ENCODE results near the gene CERK. TPM values are rescaled to one million over a fixed set of nuclear protein-coding genes. Genes with fewer than 3 reads are reported as not detected.
A peak's percentile ranks its signal among the peaks of the same experiment; 100 is the strongest.

CERK gene
- total RNA-seq, 3 donors from 2014 or later = 41.4 to 47.3 (median 44.9) TPM

DNA sequence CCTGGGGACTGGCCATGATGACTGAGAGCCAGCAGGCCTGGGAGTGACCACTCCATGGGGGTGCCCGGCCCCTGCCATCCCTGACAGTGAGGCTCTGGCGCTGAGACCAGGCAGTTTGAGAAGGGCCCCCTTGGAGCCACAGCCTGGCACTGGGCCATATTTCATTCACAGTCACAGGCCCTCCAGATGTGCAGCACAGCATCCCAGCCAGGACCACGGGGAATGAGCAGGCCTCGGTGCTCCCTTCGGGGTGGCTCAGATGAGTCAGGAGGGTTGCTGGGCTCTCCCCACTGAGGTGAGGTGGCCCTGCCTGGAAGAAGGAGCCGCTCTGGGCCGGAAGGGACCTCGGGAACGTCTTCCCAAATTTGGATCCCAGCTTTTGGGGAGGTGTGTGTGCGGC is 64.8 kb downstream of the CERK start:
- H3K4me3 Mint-ChIP-seq = peak overlapping the region; percentile 83
- no peaks in the 10 kb centered on the region for H3K9me3 Mint-ChIP-seq
- peaks cover 6% of the 10 kb centered on the region for H3K36me3 Mint-ChIP-seq (ENCODE audit: insufficient read depth)
- DNase-seq (no peak), ATAC-seq (no peak)
- no peaks in the 10 kb centered on the region for H3K27me3 Mint-ChIP-seq (ENCODE audit: low read depth)
- H3K4me1 Mint-ChIP-seq (ENCODE audit: low read depth) = peaks cover 38% of the 10 kb centered on the region

DNA sequence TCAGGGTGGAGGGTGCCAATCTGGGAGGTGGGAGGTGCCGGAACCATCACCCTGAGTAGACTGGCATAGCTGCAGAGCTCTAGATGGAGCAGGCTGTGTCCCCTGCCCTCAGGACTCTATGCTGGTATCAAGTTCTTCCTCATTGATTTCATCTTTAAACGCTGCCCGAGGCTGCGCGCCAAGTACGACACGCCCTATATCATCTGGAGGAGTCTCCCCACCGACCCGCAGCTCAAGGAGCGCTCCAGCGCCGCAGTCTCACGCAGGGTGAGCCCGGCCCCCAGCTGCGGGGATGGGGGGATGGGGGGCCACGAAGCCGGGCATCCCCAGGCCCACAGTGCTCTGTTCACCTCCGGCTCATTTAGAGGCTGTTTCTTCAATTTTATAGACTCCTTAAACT is 65.3 kb downstream of the CERK start:
- no peaks in the 10 kb centered on the region for H3K9me3 Mint-ChIP-seq
- DNase-seq (no peak), ATAC-seq (no peak)
- peaks cover 38% of the 10 kb centered on the region for H3K4me1 Mint-ChIP-seq (ENCODE audit: low read depth)
- H3K36me3 Mint-ChIP-seq (ENCODE audit: insufficient read depth) = peaks cover 5% of the 10 kb centered on the region
- no peaks in the 10 kb centered on the region for H3K27me3 Mint-ChIP-seq (ENCODE audit: low read depth)
- no peak overlapping the region for H3K4me3 Mint-ChIP-seq

DNA sequence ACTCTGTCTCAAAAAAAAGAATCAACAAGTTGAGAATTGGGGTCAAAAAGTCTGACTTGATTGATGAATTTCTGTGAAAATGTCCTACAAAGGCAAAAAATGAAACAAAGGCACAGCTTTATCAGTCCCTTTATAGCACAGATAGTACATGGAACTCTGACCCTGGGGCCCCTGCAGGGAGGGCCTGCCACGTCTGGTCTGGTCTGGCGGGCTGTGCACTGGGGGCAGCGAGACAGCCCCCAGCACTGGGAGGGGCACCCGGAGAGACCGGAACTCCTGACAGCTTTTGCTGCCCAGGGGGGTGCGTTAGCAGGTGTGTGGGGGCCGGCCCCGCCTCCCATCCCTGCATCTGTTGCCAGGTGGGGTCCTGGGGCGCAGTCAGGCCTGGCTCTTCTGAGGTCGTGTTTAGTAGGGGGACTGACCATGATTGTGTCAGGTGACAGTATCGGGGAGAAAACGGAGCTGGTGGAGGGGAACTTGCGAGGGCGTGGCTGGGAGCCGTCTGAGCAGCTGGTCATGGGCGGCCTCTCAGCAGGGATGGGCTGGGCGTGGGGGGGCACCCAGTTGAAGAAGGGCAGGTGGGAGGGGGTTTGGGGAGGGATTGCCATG is 66.1 kb downstream of the CERK start:
- H3K4me3 Mint-ChIP-seq = no peak overlapping the region
- H3K36me3 Mint-ChIP-seq (ENCODE audit: insufficient read depth) = peaks cover 4% of the 10 kb centered on the region
- ATAC-seq = no peak
- H3K4me1 Mint-ChIP-seq (ENCODE audit: low read depth) = peaks cover 37% of the 10 kb centered on the region
- no peaks in the 10 kb centered on the region for H3K27me3 Mint-ChIP-seq (ENCODE audit: low read depth)
- no peaks in the 10 kb centered on the region for H3K9me3 Mint-ChIP-seq
- no peak for DNase-seq

DNA sequence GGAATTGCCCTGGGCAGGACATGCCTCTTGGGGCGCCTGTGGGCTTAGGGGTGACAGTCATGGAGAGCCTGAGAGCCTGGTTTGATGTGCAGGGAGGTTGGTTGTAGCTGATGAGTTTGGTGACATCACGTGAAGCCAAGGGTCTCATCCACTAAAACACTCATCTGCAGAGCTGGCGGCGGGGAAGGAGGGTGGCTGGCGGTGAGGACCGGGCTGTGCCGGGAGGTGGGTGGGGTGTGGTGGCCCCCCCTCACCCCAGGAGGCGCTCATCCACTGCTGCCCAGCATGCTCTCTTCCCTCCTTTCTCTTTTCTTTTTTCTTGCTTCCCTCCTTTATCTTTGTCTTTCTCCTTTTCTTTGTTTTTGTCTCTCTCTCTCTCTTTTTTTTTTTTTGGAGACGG is 68.9 kb downstream of the CERK start:
- no peak for ATAC-seq
- Mint-ChIP-seq H3K4me3 (no peak overlapping the region), H3K27me3 (ENCODE audit: low read depth) (no peaks in the 10 kb centered on the region), H3K36me3 (ENCODE audit: insufficient read depth) (peaks cover 4% of the 10 kb centered on the region), H3K9me3 (no peaks in the 10 kb centered on the region), H3K4me1 (ENCODE audit: low read depth) (peaks cover 21% of the 10 kb centered on the region)
- DNase-seq = no peak

DNA sequence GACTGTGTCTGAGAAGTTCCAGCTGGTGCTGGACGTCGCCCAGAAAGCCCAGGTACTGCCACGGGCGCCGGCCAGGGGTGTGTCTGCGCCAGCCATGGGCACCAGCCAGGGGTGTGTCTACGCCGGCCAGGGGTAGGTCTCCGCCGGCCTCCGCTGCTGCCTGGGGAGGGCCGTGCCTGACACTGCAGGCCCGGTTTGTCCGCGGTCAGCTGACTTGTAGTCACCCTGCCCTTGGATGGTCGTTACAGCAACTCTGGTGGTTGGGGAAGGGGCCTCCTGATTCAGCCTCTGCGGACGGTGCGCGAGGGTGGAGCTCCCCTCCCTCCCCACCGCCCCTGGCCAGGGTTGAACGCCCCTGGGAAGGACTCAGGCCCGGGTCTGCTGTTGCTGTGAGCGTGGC is 69.9 kb downstream of the CERK start:
- Mint-ChIP-seq H3K9me3 (no peaks in the 10 kb centered on the region), H3K27me3 (ENCODE audit: low read depth) (no peaks in the 10 kb centered on the region), H3K4me3 (no peak overlapping the region), H3K4me1 (ENCODE audit: low read depth) (peaks cover 10% of the 10 kb centered on the region), H3K36me3 (ENCODE audit: insufficient read depth) (peaks cover 4% of the 10 kb centered on the region)
- DNase-seq = no peak
- no peak for ATAC-seq

DNA sequence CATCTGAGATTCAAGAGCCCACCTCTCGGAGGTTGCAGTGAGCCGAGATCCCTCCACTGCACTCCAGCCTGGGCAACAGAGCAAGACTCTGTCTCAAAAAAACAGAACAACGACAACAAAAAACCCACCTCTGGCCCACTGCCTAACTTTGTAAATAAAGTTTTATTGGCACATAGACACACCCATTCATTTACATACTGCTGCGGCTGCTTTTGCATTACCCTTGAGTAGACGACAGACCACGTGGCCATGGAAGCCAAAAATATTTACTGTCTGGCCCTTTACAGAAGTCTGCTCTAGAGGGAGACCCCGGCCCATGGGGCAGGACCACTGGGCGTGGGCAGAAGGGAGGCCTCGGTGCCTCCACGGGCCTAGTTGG is 70.8 kb downstream of the CERK start:
- ATAC-seq = no peak
- Mint-ChIP-seq H3K9me3 (no peaks in the 10 kb centered on the region), H3K4me3 (no peak overlapping the region), H3K4me1 (ENCODE audit: low read depth) (peaks cover 2% of the 10 kb centered on the region), H3K27me3 (ENCODE audit: low read depth) (no peaks in the 10 kb centered on the region), H3K36me3 (ENCODE audit: insufficient read depth) (peaks cover 4% of the 10 kb centered on the region)
- no peak for DNase-seq

DNA sequence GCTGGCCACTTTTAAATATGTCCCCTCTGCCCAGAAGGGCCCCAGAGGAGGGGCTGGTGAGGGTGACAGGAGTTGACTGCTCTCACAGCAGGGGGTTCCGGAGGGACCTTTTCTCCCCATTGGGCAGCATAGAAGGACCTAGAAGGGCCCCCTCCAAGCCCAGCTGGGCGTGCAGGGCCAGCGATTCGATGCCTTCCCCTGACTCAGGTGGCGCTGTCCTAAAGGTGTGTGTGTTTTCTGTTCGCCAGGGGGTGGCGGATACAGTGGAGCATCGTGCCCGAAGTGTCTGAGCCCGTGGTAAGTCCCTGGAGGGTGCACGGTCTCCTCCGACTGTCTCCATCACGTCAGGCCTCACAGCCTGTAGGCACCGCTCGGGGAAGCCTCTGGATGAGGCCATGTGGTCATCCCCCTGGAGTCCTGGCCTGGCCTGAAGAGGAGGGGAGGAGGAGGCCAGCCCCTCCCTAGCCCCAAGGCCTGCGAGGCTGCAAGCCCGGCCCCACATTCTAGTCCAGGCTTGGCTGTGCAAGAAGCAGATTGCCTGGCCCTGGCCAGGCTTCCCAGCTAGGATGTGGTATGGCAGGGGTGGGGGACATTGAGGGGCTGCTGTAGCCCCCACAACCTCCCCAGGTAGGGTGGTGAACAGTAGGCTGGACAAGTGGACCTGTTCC is 71.3 kb downstream of the CERK start:
- no peaks in the 10 kb centered on the region for H3K9me3 Mint-ChIP-seq
- ATAC-seq = no peak
- H3K4me1 Mint-ChIP-seq (ENCODE audit: low read depth) = peaks cover 3% of the 10 kb centered on the region
- DNase-seq = no peak
- no peaks in the 10 kb centered on the region for H3K27me3 Mint-ChIP-seq (ENCODE audit: low read depth)
- H3K36me3 Mint-ChIP-seq (ENCODE audit: insufficient read depth) = peaks cover 4% of the 10 kb centered on the region
- H3K4me3 Mint-ChIP-seq = no peak overlapping the region

DNA sequence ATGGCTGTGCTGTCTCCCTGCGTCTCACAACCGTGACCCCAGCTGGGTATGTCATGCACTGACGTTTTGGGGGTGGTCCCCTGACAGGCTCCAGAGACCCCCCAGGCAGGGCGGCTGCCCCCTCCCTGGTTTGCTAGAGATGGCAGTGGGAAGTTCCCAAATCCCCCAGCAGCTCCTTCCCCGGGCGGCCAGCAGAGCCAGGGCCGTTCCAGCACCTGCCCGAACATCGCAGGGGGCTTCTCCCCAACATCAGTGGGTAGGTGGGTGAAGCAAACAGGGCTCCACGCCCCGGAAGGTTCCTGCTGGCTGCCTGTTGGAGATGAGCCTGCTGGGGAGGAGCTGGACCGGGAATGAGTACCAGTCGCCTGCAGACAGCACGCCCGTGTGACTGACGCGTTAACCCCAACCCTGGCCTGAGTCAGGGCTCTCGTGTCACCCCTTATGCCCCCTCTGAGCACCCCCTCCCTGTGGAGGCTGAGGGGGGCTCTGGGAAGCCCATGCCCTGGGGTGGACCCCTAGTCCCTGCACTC is 72.2 kb downstream of the CERK start:
- Mint-ChIP-seq H3K9me3 (no peaks in the 10 kb centered on the region), H3K4me3 (no peak overlapping the region), H3K27me3 (ENCODE audit: low read depth) (no peaks in the 10 kb centered on the region), H3K36me3 (ENCODE audit: insufficient read depth) (peaks cover 4% of the 10 kb centered on the region), H3K4me1 (ENCODE audit: low read depth) (peaks cover 12% of the 10 kb centered on the region)
- no peak for DNase-seq
- ATAC-seq = no peak

DNA sequence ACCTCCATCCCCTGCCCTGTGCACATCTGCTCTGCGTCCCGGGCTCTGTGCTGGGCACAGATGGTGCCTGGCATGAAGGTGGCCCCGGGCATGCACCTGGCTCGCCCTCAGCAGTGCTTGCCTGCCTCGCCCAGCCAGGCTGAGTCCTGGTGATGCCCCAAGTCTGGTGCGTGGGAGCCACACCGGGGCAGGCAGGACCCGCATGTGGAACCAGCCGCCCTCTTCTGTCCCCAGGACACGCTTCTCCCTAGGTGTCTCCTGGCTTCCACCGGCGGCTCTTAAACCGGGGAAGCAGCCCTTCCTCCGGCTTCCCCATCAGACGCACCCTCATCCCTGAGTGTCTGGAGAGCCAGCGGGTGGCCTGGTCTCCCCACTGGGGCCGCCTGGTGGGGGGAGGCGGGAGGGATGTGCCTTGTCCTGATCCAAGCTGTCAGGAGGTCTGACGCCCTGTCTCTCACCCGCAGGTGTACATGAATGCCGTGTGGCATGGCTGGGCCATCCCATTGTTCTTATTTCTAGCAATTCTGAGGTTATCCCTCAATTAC is 72.8 kb downstream of the CERK start:
- Mint-ChIP-seq H3K4me1 (ENCODE audit: low read depth) (peaks cover 18% of the 10 kb centered on the region), H3K36me3 (ENCODE audit: insufficient read depth) (peaks cover 4% of the 10 kb centered on the region), H3K27me3 (ENCODE audit: low read depth) (no peaks in the 10 kb centered on the region), H3K9me3 (no peaks in the 10 kb centered on the region), H3K4me3 (no peak overlapping the region)
- ATAC-seq (no peak), DNase-seq (no peak)

DNA sequence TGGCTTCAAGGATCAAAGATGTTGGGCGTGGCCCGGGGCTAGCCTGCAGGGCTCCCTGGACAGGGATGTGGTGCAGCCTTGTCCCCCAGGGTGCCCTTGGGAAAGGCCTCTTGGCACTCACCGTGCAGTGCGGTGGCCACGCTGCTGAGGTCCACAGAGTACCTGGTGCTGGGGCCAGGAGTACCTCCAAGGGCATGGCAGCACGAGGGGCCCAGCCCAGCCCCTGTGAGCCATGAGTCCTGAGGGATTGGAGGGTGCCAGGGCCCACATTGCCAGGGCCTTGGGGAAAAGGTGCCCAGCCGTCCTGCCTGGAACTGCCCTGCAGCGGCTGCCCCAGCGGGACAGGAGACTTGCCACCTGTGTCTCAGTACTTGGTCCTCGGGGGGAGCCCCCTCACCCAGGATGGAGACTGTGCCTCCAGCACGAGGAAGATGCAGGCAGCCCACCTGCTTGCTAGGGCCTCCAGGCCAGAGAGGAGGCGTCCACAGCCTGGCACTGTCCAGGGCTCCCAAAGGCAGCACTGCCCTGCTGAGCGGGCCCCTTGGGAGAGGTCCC is 73.7 kb downstream of the CERK start:
- Mint-ChIP-seq H3K36me3 (ENCODE audit: insufficient read depth) (peaks cover 4% of the 10 kb centered on the region), H3K9me3 (no peaks in the 10 kb centered on the region), H3K4me3 (no peak overlapping the region), H3K27me3 (ENCODE audit: low read depth) (no peaks in the 10 kb centered on the region), H3K4me1 (ENCODE audit: low read depth) (peaks cover 22% of the 10 kb centered on the region)
- DNase-seq = no peak
- no peak for ATAC-seq

DNA sequence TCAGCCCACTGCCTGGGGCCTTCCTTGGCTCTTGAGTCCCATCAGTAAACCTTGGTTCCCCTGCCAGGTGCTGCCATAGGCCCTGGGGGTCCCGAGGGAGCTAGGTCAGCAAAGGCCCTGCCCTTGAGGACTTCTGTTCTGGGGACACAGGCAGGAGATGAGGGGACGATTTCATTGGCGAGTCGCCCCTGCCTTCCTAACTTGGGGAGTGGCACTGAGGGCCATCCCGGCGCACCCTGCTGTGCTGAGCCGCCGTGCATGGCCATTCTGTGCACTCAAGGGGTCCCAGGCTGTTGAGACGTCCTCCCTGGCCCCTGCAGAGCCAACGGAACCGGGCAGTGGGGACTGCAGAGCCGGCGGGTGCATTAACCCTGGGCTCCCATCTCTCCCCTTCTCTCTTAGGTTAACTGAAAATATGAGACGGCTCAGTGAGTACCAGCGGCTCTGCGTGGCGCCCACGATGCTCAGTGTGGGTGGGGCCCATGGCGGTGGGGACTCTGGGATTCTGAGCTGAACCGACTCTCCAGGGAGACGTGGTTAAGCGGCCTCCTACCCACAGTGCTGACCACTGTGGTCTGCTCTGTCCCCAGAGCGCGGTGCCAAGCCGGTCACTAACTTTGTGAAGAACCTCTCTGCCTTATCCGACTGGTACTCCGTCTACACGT is 74.5 kb downstream of the CERK start:
- Mint-ChIP-seq H3K4me3 (no peak overlapping the region), H3K4me1 (ENCODE audit: low read depth) (peaks cover 22% of the 10 kb centered on the region), H3K27me3 (ENCODE audit: low read depth) (no peaks in the 10 kb centered on the region), H3K36me3 (ENCODE audit: insufficient read depth) (no peaks in the 10 kb centered on the region), H3K9me3 (no peaks in the 10 kb centered on the region)
- DNase-seq (no peak), ATAC-seq (no peak)

DNA sequence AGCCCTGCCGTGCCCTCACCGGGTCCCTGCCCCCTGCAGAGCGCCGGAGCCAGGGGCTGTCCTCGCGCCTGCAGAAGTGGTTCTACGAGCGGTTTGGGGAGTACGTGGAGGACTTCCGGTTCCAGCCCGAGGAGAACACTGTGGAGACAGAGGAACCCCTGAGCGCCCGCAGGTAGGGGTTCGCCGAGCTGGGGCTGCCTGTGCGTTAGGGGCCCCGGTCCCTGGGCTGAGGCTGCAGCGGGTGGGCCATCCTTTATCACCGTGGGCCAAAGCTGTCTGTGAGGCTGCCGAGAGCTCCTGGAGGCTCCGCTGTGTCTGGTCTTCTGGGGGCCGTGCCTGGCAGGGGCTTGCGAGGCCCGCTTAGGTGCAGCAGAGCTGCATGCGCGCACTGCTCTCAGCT is 75.1 kb downstream of the CERK start:
- ATAC-seq (no peak), DNase-seq (no peak)
- peaks cover 22% of the 10 kb centered on the region for H3K4me1 Mint-ChIP-seq (ENCODE audit: low read depth)
- H3K4me3 Mint-ChIP-seq = no peak overlapping the region
- no peaks in the 10 kb centered on the region for H3K9me3 Mint-ChIP-seq
- no peaks in the 10 kb centered on the region for H3K36me3 Mint-ChIP-seq (ENCODE audit: insufficient read depth)
- no peaks in the 10 kb centered on the region for H3K27me3 Mint-ChIP-seq (ENCODE audit: low read depth)

DNA sequence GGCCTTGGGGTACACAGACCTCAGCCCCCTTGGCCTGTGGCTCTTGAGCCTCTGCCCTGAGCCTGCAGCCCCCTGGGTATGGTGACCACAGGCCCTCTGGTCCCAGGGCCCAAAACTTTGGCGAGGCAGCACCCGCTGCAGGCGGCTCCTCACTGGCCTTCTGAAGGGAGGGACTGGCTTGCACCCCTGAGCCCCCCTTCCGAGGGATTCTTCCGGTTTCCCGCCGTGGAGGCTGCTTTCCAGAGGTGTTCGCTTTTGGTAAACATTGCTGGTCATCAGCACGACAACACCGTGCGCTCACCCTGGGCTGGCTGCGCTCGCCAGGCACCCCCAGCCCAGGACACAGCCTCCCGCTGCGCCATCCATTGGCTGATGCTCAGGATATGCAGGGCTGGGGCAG is 75.8 kb downstream of the CERK start:
- DNase-seq = no peak
- Mint-ChIP-seq H3K4me1 (ENCODE audit: low read depth) (peaks cover 22% of the 10 kb centered on the region), H3K27me3 (ENCODE audit: low read depth) (no peaks in the 10 kb centered on the region), H3K4me3 (no peak overlapping the region), H3K9me3 (no peaks in the 10 kb centered on the region), H3K36me3 (ENCODE audit: insufficient read depth) (no peaks in the 10 kb centered on the region)
- no peak for ATAC-seq

DNA sequence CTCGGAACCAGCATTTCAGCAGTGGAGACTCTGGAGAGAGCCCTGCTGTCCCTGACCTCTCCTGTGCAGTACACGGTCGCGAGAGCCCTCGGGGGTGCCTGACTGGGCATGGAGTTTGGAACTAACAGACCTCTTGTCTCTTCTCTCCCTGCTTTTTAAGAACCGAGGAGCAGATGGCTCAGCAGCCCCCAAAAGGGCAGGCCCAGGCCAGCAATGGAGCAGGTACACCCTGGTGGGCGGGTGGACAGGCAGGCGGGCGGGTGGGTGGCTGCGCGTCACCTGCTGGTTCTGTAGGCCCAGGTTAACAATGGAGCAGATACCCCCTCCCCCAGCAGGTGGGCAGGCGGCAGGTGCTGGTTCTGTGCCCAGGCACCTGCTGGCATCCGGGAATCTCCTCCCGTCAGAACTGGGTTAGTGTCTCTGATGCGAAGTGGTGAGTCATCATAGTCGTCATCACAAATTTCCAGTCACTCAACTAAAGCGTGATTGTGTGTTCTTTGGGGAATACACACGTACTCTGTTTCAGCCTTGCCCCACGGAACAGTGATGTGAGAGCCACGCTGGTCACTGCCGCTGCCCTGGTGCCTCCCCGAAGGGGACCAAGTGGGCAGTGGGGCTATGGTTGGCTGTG is 76.7 kb downstream of the CERK start:
- DNase-seq = peak; percentile 64

More for the DNA sequence above, 76.7 kb downstream of the CERK start:
- Mint-ChIP-seq H3K36me3 (ENCODE audit: insufficient read depth) (no peaks in the 10 kb centered on the region), H3K4me1 (ENCODE audit: low read depth) (peaks cover 22% of the 10 kb centered on the region), H3K27me3 (ENCODE audit: low read depth) (no peaks in the 10 kb centered on the region), H3K4me3 (peak overlapping the region; percentile 5), H3K9me3 (no peaks in the 10 kb centered on the region)
- ATAC-seq = peak; percentile 72 to 83
